Measurements from ENCODE around the gene SLC2A10.

The SLC2A10 gene

GRCh38 chr20:46704714-46705377, 4.6 kb upstream of the SLC2A10 start:
- no peak for DNase-seq

- DNase-seq: no peak
Observed at GRCh38 chr20:46705378-46705729, 4.1 kb upstream of the SLC2A10 start.

- DNase-seq: no peak
Observed at GRCh38 chr20:46706242-46706641, 3.2 kb upstream of the SLC2A10 start.

GRCh38 chr20:46708172-46708860, 1.1 kb upstream of the SLC2A10 start:
- no peak for DNase-seq

- DNase-seq: no peak
Observed at GRCh38 chr20:46709055-46709458, 392 bp upstream of the SLC2A10 start.

- no peak for DNase-seq
Observed at GRCh38 chr20:46710153-46710913, 884 bp downstream of the SLC2A10 start.

GRCh38 chr20:46712056-46712636, 2.7 kb downstream of the SLC2A10 start:
- no peak for DNase-seq

GRCh38 chr20:46713957-46714834, 4.7 kb downstream of the SLC2A10 start:
- no peak for DNase-seq

GRCh38 chr20:46715292-46715756, 5.9 kb downstream of the SLC2A10 start:
- no peak for DNase-seq

GRCh38 chr20:46717818-46718541, 8.5 kb downstream of the SLC2A10 start:
- DNase-seq: no peak

- no peak for DNase-seq
Observed at GRCh38 chr20:46720019-46720418, 10.6 kb downstream of the SLC2A10 start.

- DNase-seq: no peak
Observed at GRCh38 chr20:46720776-46721425, 11.5 kb downstream of the SLC2A10 start.

- DNase-seq: no peak
Observed at GRCh38 chr20:46721476-46721875, 12.0 kb downstream of the SLC2A10 start.

- no peak for DNase-seq
Observed at GRCh38 chr20:46722450-46722849, 13.0 kb downstream of the SLC2A10 start.

- DNase-seq: no peak
Observed at GRCh38 chr20:46723039-46723438, 13.6 kb downstream of the SLC2A10 start.

- DNase-seq: no peak
Observed at GRCh38 chr20:46724343-46724959, 15.0 kb downstream of the SLC2A10 start.

- no peak for DNase-seq
Observed at GRCh38 chr20:46725186-46726165, 16.0 kb downstream of the SLC2A10 start.

- DNase-seq: no peak
Observed at GRCh38 chr20:46731770-46732169, 22.3 kb downstream of the SLC2A10 start.

GRCh38 chr20:46735436-46735835, 26.0 kb downstream of the SLC2A10 start:
- no peak for DNase-seq
